Gastroesophageal sphincter (tissue), 3 donors: ENCODE data around the gene MAML3.

Source experiments
- CTCF ChIP-seq, 4 experiments: fragments of 200-600 bp in 2 of 4; fragments of 450-650 bp in 2 of 4; sonication (generic) in 1 of 4; IDR thresholded peaks; one replicate each; pipeline ENCODE4 v1.5.1; 2017 to 2019; ENCODE audit warnings: antibody characterized with exemption in 4 of 4, mild to moderate bottlenecking in 2 of 4, moderate library complexity in 2 of 4
- EP300 ChIP-seq: sonication (generic); formaldehyde crosslinking; IDR thresholded peaks from one replicate; pipeline ENCODE4 v1.6.1; 2017; ENCODE audit warnings: antibody characterized with exemption, mild to moderate bottlenecking
- POLR2AphosphoS5 ChIP-seq: sonication (generic); formaldehyde crosslinking; IDR thresholded peaks from one replicate; pipeline ENCODE4 v1.6.1; 2017; ENCODE audit warnings: antibody characterized with exemption

DNA sequence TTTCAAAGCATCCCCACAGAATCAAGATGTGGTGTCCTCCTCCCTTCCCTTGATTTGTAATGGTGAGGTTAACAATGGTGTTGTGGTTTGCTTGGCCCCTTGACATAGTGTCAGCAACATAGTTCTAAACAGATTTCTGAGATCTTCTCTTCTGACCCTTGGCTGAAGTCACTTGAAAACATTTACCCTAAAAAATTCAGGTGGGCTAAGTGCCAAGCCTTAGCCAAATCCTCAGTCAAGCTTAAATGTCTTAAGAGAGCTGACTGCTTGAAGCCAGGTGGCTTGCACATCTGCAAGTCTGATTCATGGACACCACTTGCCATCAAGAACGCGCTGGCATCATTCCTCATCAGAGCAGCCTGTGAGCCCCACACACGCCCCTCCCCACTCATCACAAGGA lies 315.2 kb downstream of the MAML3 start:
- TF ChIP-seq EP300 = no peak
- TF ChIP-seq CTCF (IDR thresholded peaks at IDR 0.05) = no peak
- no peak for TF ChIP-seq POLR2AphosphoS5
